KMS-11 (cell line): Measurements from ENCODE around the gene PYCARD.
"Not testable (repeated sequence)": the region's sequence is repeated elsewhere in the genome, so short reads cannot be mapped to it uniquely, and the experiment has no call there.

Experiments
- H2AFZ ChIP-seq: fragments of 200-600 bp; sonication (generic); 2 replicates; pipeline ENCODE4 v1.6.1; 2016; ENCODE audit warnings: antibody characterized with exemption, mixed run types, low read depth
- H3K27ac ChIP-seq: fragments of 200-600 bp; sonication (generic); 2 replicates; pipeline ENCODE4 v1.6.1; 2016; ENCODE audit warnings: mild to moderate bottlenecking, mixed run types
- H3K27me3 ChIP-seq: fragments of 200-600 bp; sonication (generic); 2 replicates; pipeline ENCODE4 v1.6.1; 2017; ENCODE audit warnings: mild to moderate bottlenecking, low read depth, mixed run types, moderate library complexity; ENCODE audit not compliant: insufficient read depth
- H3K36me3 ChIP-seq: fragments of 200-600 bp; sonication (generic); 2 replicates; pipeline ENCODE4 v1.6.1; 2017; ENCODE audit warnings: mild to moderate bottlenecking, mixed run types; ENCODE audit not compliant: insufficient read depth
- H3K4me1 ChIP-seq: fragments of 200-600 bp; sonication (generic); 2 replicates; pipeline ENCODE4 v1.6.1; 2016; ENCODE audit warnings: mild to moderate bottlenecking, low read depth, mixed run types; ENCODE audit not compliant: poor library complexity, severe bottlenecking
- H3K4me2 ChIP-seq: fragments of 200-600 bp; sonication (generic); 2 replicates; pipeline ENCODE4 v1.7.0; 2016; ENCODE audit warnings: mild to moderate bottlenecking, mixed run types
- H3K4me3 ChIP-seq: fragments of 200-600 bp; sonication (generic); IDR thresholded peaks from 2 replicates; pipeline ENCODE4 v1.6.1; 2017; ENCODE audit warnings: low read depth, low read length, mixed read lengths; ENCODE audit not compliant: insufficient read depth
- H3K79me2 ChIP-seq: fragments of 200-600 bp; sonication (generic); 2 replicates; pipeline ENCODE4 v1.6.1; 2016; ENCODE audit warnings: low read depth, mixed run types; ENCODE audit not compliant: insufficient read depth
- H3K9ac ChIP-seq: fragments of 200-600 bp; sonication (generic); 2 replicates; pipeline ENCODE4 v1.6.1; 2016; ENCODE audit warnings: mild to moderate bottlenecking, mixed run types
- H4K20me1 ChIP-seq: fragments of 200-600 bp; sonication (generic); 2 replicates; pipeline ENCODE4 v1.6.1; 2016; ENCODE audit warnings: mild to moderate bottlenecking, mixed run types; ENCODE audit not compliant: insufficient read depth
- TF ChIP-seq, protein P1 (sequence below): fragments of 200-600 bp; sonication (generic); conservative IDR thresholded peaks from 2 replicates; pipeline ENCODE4 v1.6.1; 2017; ENCODE audit warnings: low read depth, mild to moderate bottlenecking, antibody characterized with exemption, low read length, moderate library complexity, mixed read lengths

The PYCARD gene

DNA sequence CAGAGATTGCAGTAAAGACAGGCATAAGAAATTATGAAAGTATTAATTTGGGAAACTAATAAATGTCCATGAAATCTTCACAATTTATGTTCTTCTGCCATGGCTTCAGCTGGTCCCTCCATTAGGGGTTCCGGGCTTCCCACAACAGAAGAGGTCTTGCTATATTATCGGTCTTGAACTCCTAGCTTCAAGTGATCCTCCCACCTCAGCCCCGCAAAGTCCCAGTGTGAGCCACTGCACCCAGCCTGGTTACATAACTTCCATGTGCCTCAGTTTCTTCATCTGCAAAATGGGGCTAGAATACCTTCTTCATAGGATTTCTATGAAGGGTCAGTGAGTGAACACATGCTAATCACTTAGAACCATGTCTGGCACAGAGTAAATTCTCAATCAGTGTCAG, 43.7 kb upstream of the PYCARD start:
- Histone ChIP-seq H3K27me3 (no peaks in the 10 kb centered on the region), H4K20me1 (no peaks in the 10 kb centered on the region), H3K4me2 (no peak overlapping the region), H3K79me2 (no peaks in the 10 kb centered on the region), H3K4me1 (no peaks in the 10 kb centered on the region), H3K36me3 (no peaks in the 10 kb centered on the region), H3K4me3 (no peak overlapping the region), H2AFZ (no peak overlapping the region), H3K27ac (no peak overlapping the region), H3K9ac (no peak overlapping the region)
- TF ChIP-seq, protein P1, sequence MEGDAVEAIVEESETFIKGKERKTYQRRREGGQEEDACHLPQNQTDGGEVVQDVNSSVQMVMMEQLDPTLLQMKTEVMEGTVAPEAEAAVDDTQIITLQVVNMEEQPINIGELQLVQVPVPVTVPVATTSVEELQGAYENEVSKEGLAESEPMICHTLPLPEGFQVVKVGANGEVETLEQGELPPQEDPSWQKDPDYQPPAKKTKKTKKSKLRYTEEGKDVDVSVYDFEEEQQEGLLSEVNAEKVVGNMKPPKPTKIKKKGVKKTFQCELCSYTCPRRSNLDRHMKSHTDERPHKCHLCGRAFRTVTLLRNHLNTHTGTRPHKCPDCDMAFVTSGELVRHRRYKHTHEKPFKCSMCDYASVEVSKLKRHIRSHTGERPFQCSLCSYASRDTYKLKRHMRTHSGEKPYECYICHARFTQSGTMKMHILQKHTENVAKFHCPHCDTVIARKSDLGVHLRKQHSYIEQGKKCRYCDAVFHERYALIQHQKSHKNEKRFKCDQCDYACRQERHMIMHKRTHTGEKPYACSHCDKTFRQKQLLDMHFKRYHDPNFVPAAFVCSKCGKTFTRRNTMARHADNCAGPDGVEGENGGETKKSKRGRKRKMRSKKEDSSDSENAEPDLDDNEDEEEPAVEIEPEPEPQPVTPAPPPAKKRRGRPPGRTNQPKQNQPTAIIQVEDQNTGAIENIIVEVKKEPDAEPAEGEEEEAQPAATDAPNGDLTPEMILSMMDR, result no peak

DNA sequence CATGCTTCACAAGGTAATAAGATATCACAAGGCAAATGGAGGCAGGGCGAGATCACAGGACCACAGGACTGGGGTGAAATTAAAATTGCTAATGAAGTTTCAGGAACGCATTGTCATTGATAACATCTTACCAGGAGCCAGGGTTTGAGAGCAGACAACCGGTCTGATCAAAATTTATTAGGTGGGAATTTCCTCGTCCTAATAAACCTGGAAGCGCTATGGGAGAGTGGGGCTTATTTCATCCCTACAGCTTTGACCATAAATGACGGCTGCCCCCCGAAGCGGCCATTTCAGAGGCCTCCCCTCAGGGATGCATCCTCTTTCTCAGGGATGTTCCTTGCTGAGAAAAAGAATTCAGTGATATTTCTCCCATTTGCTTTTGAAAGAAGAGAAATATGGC, 43.0 kb upstream of the PYCARD start:
- not testable (repeated sequence) for H3K27me3 ChIP-seq, H2AFZ ChIP-seq, H3K36me3 ChIP-seq, H3K79me2 ChIP-seq, H3K27ac ChIP-seq, H3K4me1 ChIP-seq, H3K4me3 ChIP-seq, H4K20me1 ChIP-seq, H3K9ac ChIP-seq, H3K4me2 ChIP-seq

DNA sequence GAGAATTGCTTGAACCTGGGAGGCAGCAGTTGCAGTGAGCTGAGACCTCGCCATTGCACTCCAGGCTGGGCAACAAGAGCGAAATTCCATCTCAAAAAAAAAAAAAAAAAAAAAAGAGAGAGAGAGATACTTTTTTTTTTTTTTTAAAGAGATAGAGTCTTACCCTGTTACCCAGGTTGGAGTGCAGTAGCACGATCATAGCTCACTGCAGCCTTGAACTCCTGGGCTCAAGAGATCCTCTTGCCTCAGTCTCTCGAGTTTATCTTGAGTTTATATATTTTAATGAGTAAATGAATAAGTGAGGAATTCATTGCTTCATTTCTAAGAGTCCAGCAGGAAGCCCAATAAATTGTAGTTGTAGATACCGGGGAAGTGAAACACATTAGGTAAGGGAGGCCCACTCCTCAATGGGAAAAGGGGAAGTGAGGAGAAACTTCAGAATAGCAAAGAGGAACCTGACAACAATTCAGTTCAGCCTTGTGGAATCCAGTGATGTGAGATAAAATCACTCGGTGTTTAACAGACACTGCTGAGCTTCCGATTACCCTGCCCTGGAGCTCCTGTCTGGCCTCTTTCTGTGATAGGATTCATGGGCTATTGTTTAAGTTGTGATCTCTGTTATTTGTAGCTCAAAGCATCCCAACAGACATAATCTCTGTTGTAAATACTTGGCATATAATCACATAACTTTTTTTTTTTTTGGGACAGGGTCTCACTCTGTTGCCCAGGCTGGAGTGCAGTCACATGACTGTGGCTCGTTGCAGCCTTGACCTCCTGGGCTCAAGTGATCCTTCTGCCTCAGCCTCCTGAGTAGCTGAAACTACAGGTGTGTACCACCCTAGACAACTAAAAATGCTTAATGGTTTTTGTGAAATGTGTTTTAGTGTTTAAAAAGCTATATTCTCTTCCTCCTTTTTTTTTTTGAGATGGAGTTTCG, 41.4 kb upstream of the PYCARD start:
- no peaks in the 10 kb centered on the region for H3K27me3 ChIP-seq
- no peak overlapping the region for H2AFZ ChIP-seq
- no peak overlapping the region for H3K4me2 ChIP-seq
- no peaks in the 10 kb centered on the region for H4K20me1 ChIP-seq
- no peaks in the 10 kb centered on the region for H3K79me2 ChIP-seq
- no peaks in the 10 kb centered on the region for H3K36me3 ChIP-seq
- H3K27ac ChIP-seq, result no peak overlapping the region
- no peak overlapping the region for H3K4me3 ChIP-seq
- no peak overlapping the region for H3K9ac ChIP-seq
- H3K4me1 ChIP-seq, result no peaks in the 10 kb centered on the region
- TF ChIP-seq, protein P1, result no peak

DNA sequence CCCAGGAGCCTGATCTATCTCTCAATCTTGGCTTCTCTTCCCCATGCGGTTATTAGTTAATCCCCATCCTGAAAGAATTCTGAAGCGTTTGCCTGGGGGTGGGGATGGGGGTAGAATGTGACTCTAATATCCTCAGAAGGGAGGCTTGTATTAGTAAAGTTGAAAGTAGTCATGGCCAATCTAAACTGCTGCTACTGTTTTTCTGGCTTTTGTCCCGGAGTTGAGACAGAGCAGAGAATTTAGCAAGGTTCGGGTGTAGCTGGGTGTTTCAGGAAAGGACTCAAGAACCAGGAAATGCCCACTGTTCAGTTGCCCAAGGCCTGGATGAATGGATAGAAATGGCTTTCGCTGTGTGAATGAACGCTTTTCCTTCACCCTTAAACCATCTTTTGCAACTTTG, 39.6 kb upstream of the PYCARD start:
- H3K27me3 ChIP-seq, result no peaks in the 10 kb centered on the region
- H3K4me3 ChIP-seq, result no peak overlapping the region

More for the DNA sequence above, 39.6 kb upstream of the PYCARD start:
- H4K20me1 ChIP-seq, result no peaks in the 10 kb centered on the region
- no peak overlapping the region for H3K9ac ChIP-seq
- no peaks in the 10 kb centered on the region for H3K79me2 ChIP-seq
- H3K36me3 ChIP-seq, result no peaks in the 10 kb centered on the region
- TF ChIP-seq, protein P1, result no peak
- H3K4me2 ChIP-seq, result no peak overlapping the region
- no peak overlapping the region for H3K27ac ChIP-seq
- no peaks in the 10 kb centered on the region for H3K4me1 ChIP-seq
- no peak overlapping the region for H2AFZ ChIP-seq
